HepG2 (cell line): Measurements from ENCODE around the gene TOB1. TPM values are rescaled to one million over a fixed set of nuclear protein-coding genes. Genes with fewer than 3 reads are reported as not detected.

Experiments used
- ATF7 ChIP-seq, 2 experiments: fragments of 450-650 bp in 1 of 2; sonication (generic) in 1 of 2; formaldehyde crosslinking in 1 of 2; IDR thresholded peaks; 2 replicates each; pipeline versions ENCODE4 v1.4.0 to v1.6.1; 2016 to 2020; ENCODE audit warnings: antibody characterized with exemption in 1 of 2, mild to moderate bottlenecking in 1 of 2, missing genetic modification reagents in 1 of 2
- ESRRA ChIP-seq: sonication (generic); formaldehyde crosslinking; IDR thresholded peaks from 2 replicates; pipeline ENCODE4 v1.5.1; 2020; ENCODE audit warnings: mild to moderate bottlenecking, low read depth, missing genetic modification reagents
- GATAD2A ChIP-seq: IDR thresholded peaks from 2 replicates; pipeline ENCODE4 v1.6.1; 2016
- HMG20B ChIP-seq: conservative IDR thresholded peaks from 2 replicates; pipeline ENCODE4 v1.6.1; 2016; ENCODE audit warnings: missing genetic modification reagents, missing compliant biosample characterization
- HOXA3 ChIP-seq: sonication (generic); formaldehyde crosslinking; IDR thresholded peaks from 2 replicates; pipeline ENCODE4 v1.5.0; 2020; ENCODE audit warnings: missing genetic modification reagents
- TBX2 ChIP-seq: sonication (generic); formaldehyde crosslinking; IDR thresholded peaks from 2 replicates; pipeline ENCODE4 v1.5.0; 2020; ENCODE audit warnings: missing genetic modification reagents, mild to moderate bottlenecking, borderline replicate concordance
- TOPORS ChIP-seq: sonication (generic); formaldehyde crosslinking; IDR thresholded peaks from 2 replicates; pipeline ENCODE4 v1.8.0; 2023; ENCODE audit warnings: mild to moderate bottlenecking, missing genetic modification reagents
- XRCC5 ChIP-seq: fragments of 200-400 bp; formaldehyde crosslinking; optimal IDR thresholded peaks from 2 replicates; pipeline ENCODE3; 2017; ENCODE audit warnings: mild to moderate bottlenecking, low read length
- ZBTB4 ChIP-seq: sonication (generic); formaldehyde crosslinking; IDR thresholded peaks from 2 replicates; pipeline ENCODE4 v1.4.0; 2020; ENCODE audit warnings: missing genetic modification reagents, mild to moderate bottlenecking, borderline replicate concordance
- ZFX ChIP-seq: sonication (generic); formaldehyde crosslinking; IDR thresholded peaks from 2 replicates; pipeline ENCODE4 v1.4.0; 2020; ENCODE audit warnings: mild to moderate bottlenecking, low read depth, missing genetic modification reagents, moderate library complexity
- ZNF350 ChIP-seq: sonication (generic); formaldehyde crosslinking; IDR thresholded peaks from 2 replicates; pipeline ENCODE4 v1.4.0; 2020; ENCODE audit warnings: mild to moderate bottlenecking, low read depth, missing genetic modification reagents, borderline replicate concordance
- ZNF576 ChIP-seq: sonication (generic); formaldehyde crosslinking; IDR thresholded peaks from 2 replicates; pipeline ENCODE4 v1.4.0; 2020; ENCODE audit warnings: mild to moderate bottlenecking, missing genetic modification reagents
- ZNF75D ChIP-seq: sonication (generic); formaldehyde crosslinking; IDR thresholded peaks from 2 replicates; pipeline ENCODE4 v1.8.1; 2023; ENCODE audit warnings: missing genetic modification reagents, mild to moderate bottlenecking, borderline replicate concordance
- ZNF883 ChIP-seq: sonication (generic); formaldehyde crosslinking; IDR thresholded peaks from 2 replicates; pipeline ENCODE4 v1.5.1; 2020; ENCODE audit warnings: mild to moderate bottlenecking, missing genetic modification reagents; ENCODE audit errors: not compliant biosample characterization
- polyA plus RNA-seq, 8 experiments: library from polyadenylated mRNA; depleted of rRNA in 3 of 8; stranded (reverse) in 7 of 8; unstranded in 1 of 8; fragments of >200 nt; fragmentation: Illumina TruSeq in 4 of 8; extraction: Trizol in 4 of 8; gene quantifications; 2 replicates each; pipeline versions ENCODE4 v1.2.1 to v1.2.3, GENCODE V29; 2011 to 2016; ENCODE audit warnings: low read depth in 4 of 8, missing spikeins in 1 of 8, mixed read lengths in 1 of 8; ENCODE audit not compliant: insufficient read depth in 1 of 8
- total RNA-seq, 5 experiments: library from RNA; depleted of rRNA; stranded (reverse); fragments of >200 nt; fragmentation: Illumina TruSeq; extraction: Trizol; gene quantifications; 2 replicates each; pipeline ENCODE4 v1.2.3, GENCODE V29; 2016; ENCODE audit warnings: low read depth in 1 of 5
- TF ChIP-seq, protein P1 (sequence below): sonication (generic); formaldehyde crosslinking; IDR thresholded peaks from 2 replicates; pipeline ENCODE4 v1.4.0; 2020; ENCODE audit warnings: mild to moderate bottlenecking, missing genetic modification reagents
- TF ChIP-seq, protein P2 (sequence below): sonication (generic); formaldehyde crosslinking; IDR thresholded peaks from 2 replicates; pipeline ENCODE4 v1.4.0; 2020; ENCODE audit warnings: missing genetic modification reagents

TOB1 gene
- total and polyA plus RNA-seq, 2 of the 13 experiments (the other 11 are each of a cell fraction or from before 2014, with no cell fraction given): 21.9 to 57.7 TPM

DNA sequence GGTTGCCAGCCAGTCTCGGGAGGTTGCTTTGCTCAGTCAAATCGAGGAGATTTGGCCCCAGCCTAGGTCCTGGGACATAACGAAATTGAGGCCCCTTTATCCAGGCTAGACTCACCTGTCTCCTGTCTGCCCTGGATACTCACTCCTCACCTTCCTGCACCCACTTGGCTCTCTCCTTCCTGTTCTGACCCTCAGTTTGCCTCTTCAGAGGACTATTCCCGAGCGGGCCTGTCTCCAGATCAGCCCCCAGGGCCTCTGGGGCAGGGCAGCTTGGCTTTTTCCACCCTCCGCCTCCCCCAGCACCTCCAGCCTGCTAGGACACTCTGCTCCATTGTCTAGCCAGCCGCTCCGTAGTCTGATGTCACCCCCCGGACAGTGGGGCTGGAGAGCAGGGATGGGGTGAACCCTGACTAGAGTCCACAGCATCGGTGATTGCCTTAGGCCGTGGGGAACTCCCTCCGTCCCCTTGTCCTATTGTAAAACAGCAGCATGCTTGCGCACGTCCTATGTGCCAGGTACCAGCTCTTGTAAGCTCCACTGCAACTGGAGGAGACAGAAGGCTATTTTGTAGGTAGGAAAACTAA, 21.9 kb downstream of the TOB1 start (continued):
- TF ChIP-seq ZBTB4 (CRISPR knock-in tag) (peak; percentile 76; the same call in 1 of the 2 replicates), ZNF883 (CRISPR knock-in tag) (peak; percentile 28), ZFX (CRISPR knock-in tag) (peak; percentile 82), ZNF75D (CRISPR knock-in tag) (no peak), ZNF576 (CRISPR knock-in tag) (no peak), XRCC5 (peak; percentile 82), ATF7 (IDR thresholded peaks at IDR 0.05) (peak; percentile 54), ATF7 (CRISPR knock-in tag; IDR thresholded peaks at IDR 0.05) (peak; percentile 93), HOXA3 (peak; percentile 82; the same call in 1 of the 2 replicates), ESRRA (CRISPR knock-in tag) (peak; percentile 87; the same call in 1 of the 2 replicates), ZNF350 (peak; percentile 85; the same call in 1 of the 2 replicates), TBX2 (CRISPR knock-in tag) (peak; percentile 78), TOPORS (peak; percentile 58; the same call in 1 of the 2 replicates), GATAD2A (CRISPR knock-in tag) (peak; percentile 83), HMG20B (CRISPR knock-in tag) (peak; percentile 64; the same call in 1 of the 2 replicates)
- TF ChIP-seq, protein P1, sequence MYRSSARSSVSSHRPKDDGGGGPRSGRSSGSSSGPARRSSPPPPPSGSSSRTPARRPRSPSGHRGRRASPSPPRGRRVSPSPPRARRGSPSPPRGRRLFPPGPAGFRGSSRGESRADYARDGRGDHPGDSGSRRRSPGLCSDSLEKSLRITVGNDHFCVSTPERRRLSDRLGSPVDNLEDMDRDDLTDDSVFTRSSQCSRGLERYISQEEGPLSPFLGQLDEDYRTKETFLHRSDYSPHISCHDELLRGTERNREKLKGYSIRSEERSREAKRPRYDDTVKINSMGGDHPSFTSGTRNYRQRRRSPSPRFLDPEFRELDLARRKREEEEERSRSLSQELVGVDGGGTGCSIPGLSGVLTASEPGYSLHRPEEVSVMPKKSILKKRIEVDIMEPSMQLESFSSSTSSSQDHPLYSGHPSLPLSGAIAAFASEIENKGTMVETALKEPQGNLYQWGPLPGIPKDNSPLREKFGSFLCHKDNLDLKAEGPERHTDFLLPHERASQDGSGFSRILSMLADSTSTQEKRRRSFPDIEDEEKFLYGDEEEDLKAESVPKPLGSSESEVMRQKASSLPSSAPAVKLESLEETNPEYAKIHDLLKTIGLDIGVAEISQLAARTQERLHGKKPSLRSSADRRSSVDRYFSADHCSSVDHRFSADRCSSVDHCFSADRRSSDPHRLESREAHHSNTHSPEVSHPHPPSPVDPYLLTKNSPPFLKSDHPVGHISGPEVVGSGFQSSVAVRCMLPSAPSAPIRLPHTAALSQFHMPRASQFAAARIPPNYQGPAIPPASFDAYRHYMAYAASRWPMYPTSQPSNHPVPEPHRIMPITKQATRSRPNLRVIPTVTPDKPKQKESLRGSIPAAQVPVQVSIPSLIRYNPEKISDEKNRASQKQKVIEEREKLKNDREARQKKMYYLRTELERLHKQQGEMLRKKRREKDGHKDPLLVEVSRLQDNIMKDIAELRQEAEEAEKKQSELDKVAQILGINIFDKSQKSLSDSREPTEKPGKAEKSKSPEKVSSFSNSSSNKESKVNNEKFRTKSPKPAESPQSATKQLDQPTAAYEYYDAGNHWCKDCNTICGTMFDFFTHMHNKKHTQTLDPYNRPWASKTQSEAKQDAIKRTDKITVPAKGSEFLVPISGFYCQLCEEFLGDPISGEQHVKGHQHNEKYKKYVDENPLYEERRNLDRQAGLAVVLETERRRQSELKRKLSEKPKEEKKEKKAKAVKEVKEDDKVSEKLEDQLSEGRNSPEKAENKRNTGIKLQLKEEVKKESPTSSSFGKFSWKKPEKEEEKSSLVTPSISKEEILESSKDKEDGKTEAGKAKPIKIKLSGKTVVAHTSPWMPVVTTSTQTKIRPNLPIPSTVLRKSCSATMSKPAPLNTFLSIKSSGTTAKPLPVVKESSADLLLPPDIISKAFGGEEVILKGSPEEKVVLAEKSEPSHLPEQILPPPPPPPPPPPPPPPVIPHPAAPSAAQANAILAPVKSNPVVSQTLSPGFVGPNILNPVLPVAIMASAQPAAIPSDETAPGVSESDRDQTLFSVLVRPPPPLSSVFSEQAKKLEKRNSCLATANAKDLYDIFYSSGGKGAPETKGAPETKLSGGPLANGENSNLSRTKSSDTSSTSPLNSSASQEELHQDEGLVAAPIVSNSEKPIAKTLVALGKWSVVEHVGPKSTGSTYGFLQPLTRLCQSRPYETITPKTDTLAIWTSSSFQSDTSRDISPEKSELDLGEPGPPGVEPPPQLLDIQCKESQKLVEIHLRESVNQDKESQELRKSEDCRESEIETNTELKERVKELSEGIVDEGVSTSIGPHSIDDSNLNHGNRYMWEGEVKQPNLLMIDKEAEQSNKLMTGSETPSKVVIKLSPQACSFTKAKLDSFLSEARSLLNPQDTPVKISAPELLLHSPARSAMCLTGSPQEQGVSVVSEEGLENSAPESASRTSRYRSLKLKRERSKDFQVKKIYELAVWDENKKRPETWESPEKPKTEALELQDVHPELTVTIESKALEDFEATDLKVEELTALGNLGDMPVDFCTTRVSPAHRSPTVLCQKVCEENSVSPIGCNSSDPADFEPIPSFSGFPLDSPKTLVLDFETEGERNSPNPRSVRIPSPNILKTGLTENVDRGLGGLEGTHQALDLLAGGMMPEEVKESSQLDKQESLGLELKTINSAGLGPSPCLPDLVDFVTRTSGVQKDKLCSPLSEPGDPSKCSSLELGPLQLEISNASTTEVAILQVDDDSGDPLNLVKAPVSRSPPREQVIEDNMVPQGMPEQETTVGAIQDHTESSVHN (CRISPR knock-in tag): 0 out of 2 replicates have a peak, but pooled peaks have one; percentile 40
- TF ChIP-seq, protein P2, sequence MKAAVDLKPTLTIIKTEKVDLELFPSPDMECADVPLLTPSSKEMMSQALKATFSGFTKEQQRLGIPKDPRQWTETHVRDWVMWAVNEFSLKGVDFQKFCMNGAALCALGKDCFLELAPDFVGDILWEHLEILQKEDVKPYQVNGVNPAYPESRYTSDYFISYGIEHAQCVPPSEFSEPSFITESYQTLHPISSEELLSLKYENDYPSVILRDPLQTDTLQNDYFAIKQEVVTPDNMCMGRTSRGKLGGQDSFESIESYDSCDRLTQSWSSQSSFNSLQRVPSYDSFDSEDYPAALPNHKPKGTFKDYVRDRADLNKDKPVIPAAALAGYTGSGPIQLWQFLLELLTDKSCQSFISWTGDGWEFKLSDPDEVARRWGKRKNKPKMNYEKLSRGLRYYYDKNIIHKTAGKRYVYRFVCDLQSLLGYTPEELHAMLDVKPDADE (CRISPR knock-in tag): no peak
